Measurements from ENCODE around the gene SNUPN. TPM values are rescaled to one million over a fixed set of nuclear protein-coding genes. Genes with fewer than 3 reads are reported as not detected.

Gene SNUPN
- total RNA-seq, 2 experiments from 2014 or later, result 27.1 to 30.4 TPM

GRCh38 chr15:75661100-75661755, 35.7 kb upstream of the SNUPN start:
- no peaks in the 10 kb centered on the region for H3K36me3 Mint-ChIP-seq
- no peak overlapping the region for H3K4me3 Mint-ChIP-seq
- H3K27me3 Mint-ChIP-seq, result no peaks in the 10 kb centered on the region
- no peaks in the 10 kb centered on the region for H3K9me3 Mint-ChIP-seq
- ATAC-seq (ENCODE audit: low read depth) (no peak), DNase-seq (no peak)
- POLR2A ChIA-PET, result interaction anchor here (1.2 kb wide), 1 partner anchor 10 kb away, joined by 4 read pairs; no protein-coding TSS in a partner anchor
- no peak overlapping the region for H3K27ac Mint-ChIP-seq
- peaks cover 4% of the 10 kb centered on the region for H3K4me1 Mint-ChIP-seq

GRCh38 chr15:75659928-75660645, 34.6 kb upstream of the SNUPN start:
- H3K27ac Mint-ChIP-seq, result no peak overlapping the region
- no peak for ATAC-seq (ENCODE audit: low read depth)
- H3K36me3 Mint-ChIP-seq, result no peaks in the 10 kb centered on the region
- H3K4me3 Mint-ChIP-seq, result no peak overlapping the region
- no peaks in the 10 kb centered on the region for H3K27me3 Mint-ChIP-seq
- no peak for DNase-seq
- POLR2A ChIA-PET, result no interaction called here
- no peaks in the 10 kb centered on the region for H3K4me1 Mint-ChIP-seq
- H3K9me3 Mint-ChIP-seq, result no peaks in the 10 kb centered on the region

- Mint-ChIP-seq H3K27ac (no peak overlapping the region), H3K4me1 (no peaks in the 10 kb centered on the region), H3K36me3 (no peaks in the 10 kb centered on the region), H3K4me3 (no peak overlapping the region), H3K27me3 (no peaks in the 10 kb centered on the region), H3K9me3 (no peaks in the 10 kb centered on the region)
- POLR2A ChIA-PET, result no interaction called here
- DNase-seq, result no peak
- ATAC-seq (ENCODE audit: low read depth), result no peak
Observed at GRCh38 chr15:75659141-75659771, 33.7 kb upstream of the SNUPN start.

GRCh38 chr15:75656813-75657212, 31.3 kb upstream of the SNUPN start:
- H3K36me3 Mint-ChIP-seq, result no peaks in the 10 kb centered on the region
- no peak overlapping the region for H3K4me3 Mint-ChIP-seq
- H3K27me3 Mint-ChIP-seq, result no peaks in the 10 kb centered on the region
- no peaks in the 10 kb centered on the region for H3K9me3 Mint-ChIP-seq
- ATAC-seq (ENCODE audit: low read depth) (no peak), DNase-seq (no peak)
- H3K4me1 Mint-ChIP-seq, result peaks cover 4% of the 10 kb centered on the region
- H3K27ac Mint-ChIP-seq, result no peak overlapping the region
- POLR2A ChIA-PET, result no interaction called here

GRCh38 chr15:75656331-75656730, 30.8 kb upstream of the SNUPN start:
- POLR2A ChIA-PET, result no interaction called here
- Mint-ChIP-seq H3K4me3 (no peak overlapping the region), H3K27me3 (no peaks in the 10 kb centered on the region), H3K27ac (no peak overlapping the region), H3K9me3 (no peaks in the 10 kb centered on the region), H3K4me1 (peaks cover 4% of the 10 kb centered on the region), H3K36me3 (no peaks in the 10 kb centered on the region)
- no peak for DNase-seq
- ATAC-seq (ENCODE audit: low read depth), result no peak

DNA sequence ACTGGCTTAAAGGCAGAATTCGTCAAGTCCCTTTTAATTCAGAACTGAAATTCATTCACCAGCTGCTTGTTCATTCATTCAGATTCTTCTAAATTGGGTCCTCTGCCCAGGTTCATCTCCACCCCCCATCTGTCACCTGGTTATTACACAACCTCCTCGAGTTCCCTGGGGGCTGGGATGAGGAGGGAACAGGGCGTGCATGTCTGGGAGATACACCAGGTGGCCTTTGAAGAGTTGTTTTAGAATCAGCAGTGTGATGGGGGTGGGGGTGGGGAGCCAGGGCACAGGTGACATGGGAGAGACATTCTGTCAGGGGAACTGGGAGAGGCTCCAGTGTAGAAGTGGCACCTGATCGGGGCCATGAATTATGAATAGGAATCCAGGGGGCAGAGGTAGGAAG, 30.4 kb upstream of the SNUPN start:
- Mint-ChIP-seq H3K4me3 (no peak overlapping the region), H3K9me3 (no peaks in the 10 kb centered on the region), H3K36me3 (no peaks in the 10 kb centered on the region), H3K4me1 (peaks cover 6% of the 10 kb centered on the region), H3K27ac (no peak overlapping the region), H3K27me3 (no peaks in the 10 kb centered on the region)
- DNase-seq (no peak), ATAC-seq (ENCODE audit: low read depth) (no peak)
- POLR2A ChIA-PET, result no interaction called here

- no peaks in the 10 kb centered on the region for H3K9me3 Mint-ChIP-seq
- ATAC-seq (ENCODE audit: low read depth) (no peak), DNase-seq (no peak)
- peaks cover 8% of the 10 kb centered on the region for H3K4me1 Mint-ChIP-seq
- H3K27me3 Mint-ChIP-seq, result no peaks in the 10 kb centered on the region
- POLR2A ChIA-PET, result no interaction called here
- H3K4me3 Mint-ChIP-seq, result no peak overlapping the region
- H3K36me3 Mint-ChIP-seq, result no peaks in the 10 kb centered on the region
- no peak overlapping the region for H3K27ac Mint-ChIP-seq
Observed at GRCh38 chr15:75654201-75654907, 28.8 kb upstream of the SNUPN start.

DNA sequence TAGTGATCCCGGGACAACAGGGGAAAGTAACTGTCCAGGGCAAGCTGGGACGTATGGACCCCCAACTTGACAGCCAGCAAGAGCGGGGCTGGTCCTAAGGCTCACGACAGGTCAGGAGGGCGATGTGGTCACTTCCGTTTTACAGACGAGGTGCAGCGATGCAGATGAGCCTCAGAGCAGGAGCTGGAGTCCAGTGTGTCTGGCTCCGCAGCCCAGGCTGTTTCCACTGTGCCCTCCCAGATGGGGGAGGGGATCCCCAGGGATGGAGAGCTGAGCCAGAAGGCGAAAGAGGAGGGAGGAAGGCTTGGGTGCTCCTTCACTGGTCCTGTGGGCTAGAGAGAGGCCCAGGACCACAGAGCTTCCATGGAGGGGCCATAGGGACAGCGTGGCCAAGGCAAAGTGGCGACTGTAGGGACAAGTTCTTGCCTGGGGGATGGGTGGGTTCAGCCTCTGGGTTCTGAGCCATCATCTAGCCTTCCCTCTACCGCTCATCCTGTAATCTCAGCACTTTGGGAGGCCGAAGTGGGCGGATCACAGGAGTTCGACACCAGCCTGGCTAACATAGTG, 27.9 kb upstream of the SNUPN start:
- POLR2A ChIA-PET, result interaction anchor here (1.5 kb wide), 1 partner anchor 201 kb away, joined by 3 read pairs; no protein-coding TSS in a partner anchor
- peaks cover 8% of the 10 kb centered on the region for H3K4me1 Mint-ChIP-seq
- no peak overlapping the region for H3K4me3 Mint-ChIP-seq
- no peaks in the 10 kb centered on the region for H3K9me3 Mint-ChIP-seq
- no peak for DNase-seq
- peaks cover 7% of the 10 kb centered on the region for H3K27me3 Mint-ChIP-seq
- H3K36me3 Mint-ChIP-seq, result no peaks in the 10 kb centered on the region
- no peak for ATAC-seq (ENCODE audit: low read depth)
- H3K27ac Mint-ChIP-seq, result no peak overlapping the region

DNA sequence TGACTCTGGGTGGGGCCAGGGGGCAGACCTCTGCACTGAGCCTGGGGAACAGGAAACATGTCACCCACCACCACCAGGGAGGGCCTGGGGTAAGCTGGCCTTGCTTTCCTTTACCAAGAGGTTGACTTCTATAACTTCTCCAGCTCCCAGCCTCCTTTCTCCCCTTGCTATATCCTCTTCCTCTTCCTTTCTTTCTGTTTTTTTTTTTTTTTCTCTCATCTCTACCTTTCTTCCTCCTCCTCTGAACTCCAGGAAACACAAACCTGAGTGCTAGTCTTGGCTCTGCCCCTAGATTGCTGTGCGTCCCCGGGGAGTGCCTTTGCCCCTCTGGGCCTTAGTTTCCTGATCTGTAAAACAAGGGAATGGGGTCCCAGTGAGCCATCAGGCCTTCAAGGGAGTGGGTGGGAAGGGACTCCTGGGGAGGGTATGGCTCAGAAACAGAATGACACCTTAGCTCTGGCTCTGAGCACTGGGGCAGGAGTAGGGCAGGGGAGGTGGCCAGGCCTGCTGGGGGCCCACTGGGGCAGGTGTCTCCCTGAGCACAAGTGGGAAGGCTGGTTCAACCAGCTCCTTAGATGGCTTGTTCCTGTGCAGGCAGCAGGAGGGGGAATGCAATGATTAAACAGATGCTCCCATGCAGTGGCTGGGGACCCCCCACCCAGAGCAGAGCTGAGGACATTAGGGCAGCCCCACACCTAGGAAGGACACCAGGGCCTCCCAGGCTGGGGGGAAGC, 26.5 kb upstream of the SNUPN start:
- Mint-ChIP-seq H3K36me3 (no peaks in the 10 kb centered on the region), H3K4me3 (peak overlapping the region; percentile 16), H3K27ac (peak overlapping the region; percentile 68), H3K9me3 (no peaks in the 10 kb centered on the region), H3K4me1 (peaks cover 8% of the 10 kb centered on the region), H3K27me3 (peaks cover 8% of the 10 kb centered on the region)
- no peak for DNase-seq
- peak; percentile 39 for ATAC-seq (ENCODE audit: low read depth)
- POLR2A ChIA-PET, result interaction anchor here (0.6 to 1.5 kb wide), 5 partner anchors 9 to 284 kb away, joined by 3 to 5 read pairs (median 3); partner anchors contain the start of genes IMP3 and MAN2C1

DNA sequence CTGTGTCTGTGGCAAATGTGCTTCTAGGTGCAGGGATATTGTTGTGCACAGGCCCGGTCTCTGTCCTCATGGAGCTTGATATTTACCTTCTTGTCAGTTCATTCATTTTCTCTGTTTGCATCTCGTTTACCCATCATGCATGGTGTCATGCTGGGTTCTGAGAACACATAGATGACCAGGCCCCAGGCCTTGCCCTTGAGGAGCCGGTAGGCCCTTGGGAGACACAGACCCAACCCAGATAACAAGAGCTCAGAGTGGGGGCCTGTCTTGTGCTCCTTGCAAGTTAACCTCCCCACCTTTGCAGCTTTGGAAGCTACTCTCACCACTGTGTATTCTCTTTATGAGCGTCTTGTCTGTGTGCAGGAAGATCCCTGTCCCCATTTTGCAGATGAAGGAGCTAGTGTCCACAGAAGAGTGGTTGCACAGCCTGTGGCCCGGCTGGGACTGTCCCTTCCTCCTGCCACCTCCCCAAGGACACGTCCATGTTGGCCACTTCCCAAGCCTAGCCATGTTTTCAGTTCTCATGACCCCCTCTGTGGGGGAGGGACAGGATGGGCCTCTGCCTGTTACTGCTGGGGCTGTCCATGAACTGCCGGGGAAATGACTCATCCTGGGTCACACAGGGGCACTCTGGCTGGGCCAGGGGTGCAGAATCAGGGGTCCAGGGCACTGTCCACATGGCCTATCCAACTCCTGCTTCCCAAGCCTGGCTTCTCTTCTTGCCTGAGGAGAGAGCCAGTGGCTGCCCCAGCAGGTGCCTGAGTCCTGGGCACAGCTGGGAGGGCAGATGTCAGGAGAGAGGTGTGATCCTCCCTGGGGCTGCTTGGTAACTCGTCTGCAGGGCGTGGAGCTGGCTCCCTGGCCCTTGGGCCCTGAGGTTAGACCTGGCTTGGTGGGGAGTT, 25.6 kb upstream of the SNUPN start:
- no peak overlapping the region for H3K4me3 Mint-ChIP-seq
- POLR2A ChIA-PET, result interaction anchor here (0.6 to 1.5 kb wide), 4 partner anchors 10 to 283 kb away, joined by 3 to 5 read pairs (median 4); partner anchors contain the start of genes IMP3 and MAN2C1
- H3K36me3 Mint-ChIP-seq, result no peaks in the 10 kb centered on the region
- ATAC-seq (ENCODE audit: low read depth), result peak; percentile 5
- no peaks in the 10 kb centered on the region for H3K9me3 Mint-ChIP-seq
- H3K4me1 Mint-ChIP-seq, result peaks cover 12% of the 10 kb centered on the region
- DNase-seq, result peak; percentile 41
- peaks cover 14% of the 10 kb centered on the region for H3K27me3 Mint-ChIP-seq
- H3K27ac Mint-ChIP-seq, result peak overlapping the region; percentile 68

- Mint-ChIP-seq H3K27me3 (peaks cover 15% of the 10 kb centered on the region), H3K27ac (no peak overlapping the region), H3K9me3 (no peaks in the 10 kb centered on the region), H3K4me3 (no peak overlapping the region), H3K4me1 (peaks cover 12% of the 10 kb centered on the region), H3K36me3 (no peaks in the 10 kb centered on the region)
- POLR2A ChIA-PET, result interaction anchor here (0.6 to 2.0 kb wide), 2 partner anchors 10 to 24 kb away, joined by 4 to 5 read pairs; partner anchors contain the start of genes IMP3 and SNUPN
- ATAC-seq (ENCODE audit: low read depth) (no peak), DNase-seq (no peak)
Observed at GRCh38 chr15:75649848-75650247, 24.3 kb upstream of the SNUPN start.
